ENCODE results near the gene STPG3.

DNA sequence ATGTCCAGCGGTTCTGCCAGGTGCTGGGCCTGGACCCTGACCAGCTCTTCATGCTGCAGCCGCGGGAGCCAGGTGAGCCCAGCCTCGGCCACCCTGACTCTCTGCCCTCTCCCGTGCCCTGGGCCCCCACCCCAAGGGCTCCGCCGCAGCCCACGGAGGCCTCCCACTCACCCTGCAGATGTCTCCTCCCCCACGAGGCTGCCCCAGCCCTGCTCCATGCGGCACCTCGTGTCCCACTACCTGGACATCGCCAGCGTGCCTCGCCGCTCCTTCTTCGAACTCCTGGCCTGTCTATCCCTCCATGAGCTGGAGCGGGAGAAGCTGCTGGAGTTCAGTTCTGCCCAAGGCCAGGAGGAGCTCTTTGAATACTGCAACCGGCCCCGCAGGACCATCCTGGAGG lies 36.5 kb upstream of the STPG3 start:
- TF ChIP-seq EZH2 (IDR thresholded peaks at IDR 0.05; ENCODE audit: insufficient read depth, poor library complexity, severe bottlenecking) (no peak), EZH2phosphoT487 (IDR thresholded peaks at IDR 0.05; ENCODE audit: insufficient read depth, low read depth) (no peak)

Data from GM23248 (cell line).